ENCODE results near the gene EDC4. TPM values are rescaled to one million over a fixed set of nuclear protein-coding genes. Genes with fewer than 3 reads are reported as not detected.
A peak's percentile ranks its signal among the peaks of the same experiment; 100 is the strongest.

EDC4 gene
- total and polyA plus RNA-seq, 9 of the 15 experiments (the other 6 are each of a cell fraction or from before 2014, with no cell fraction given), result 1.1 to 131 (median 74.0) TPM

DNA sequence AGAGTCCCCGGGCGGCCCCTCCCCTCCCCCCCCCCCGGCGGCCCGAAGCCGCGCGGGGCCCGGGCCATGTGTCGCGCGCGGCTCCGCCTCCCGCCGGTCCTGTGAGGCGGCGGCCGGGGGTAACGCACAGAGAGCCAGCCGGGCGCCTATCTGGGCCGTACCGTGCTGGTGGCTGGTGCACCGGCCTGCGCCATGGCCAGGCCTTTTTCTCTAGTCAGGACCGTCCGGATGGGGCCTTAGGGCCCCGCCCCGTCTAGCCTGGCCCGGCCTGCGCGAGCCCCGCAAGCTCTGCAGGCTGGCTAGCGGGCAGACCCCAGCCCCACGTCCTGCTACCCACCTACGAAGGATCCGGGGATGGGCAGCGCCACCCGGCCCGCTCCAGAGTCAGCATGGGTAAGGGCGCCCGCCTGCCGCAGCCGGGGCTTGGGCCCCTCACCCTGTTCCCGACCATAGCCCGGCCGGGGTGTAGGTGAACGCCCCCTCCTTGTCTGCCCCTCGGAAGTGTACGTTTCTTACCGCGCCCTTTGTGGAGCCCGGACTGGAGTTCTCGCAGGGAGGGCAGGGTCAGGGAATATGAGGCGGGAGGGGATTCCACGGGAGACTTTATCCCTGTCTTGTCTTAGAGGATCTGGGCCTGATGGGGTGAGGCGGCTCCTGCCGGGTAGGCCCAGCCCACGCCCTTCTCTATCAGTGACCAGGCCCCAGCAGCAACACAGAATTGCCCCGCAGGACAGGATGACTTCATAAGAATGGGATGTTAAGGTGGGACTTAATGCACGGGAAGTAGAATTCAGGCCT is 25.6 kb upstream of the EDC4 start, which contains the start of gene CENPT (continued):
- TF ChIP-seq ETV6 (IDR thresholded peaks at IDR 0.05; ENCODE audit: borderline replicate concordance in 1 of 2, low read depth in 2 of 2, low read length in 1 of 2) (no peak), ETV6 (CRISPR knock-in tag; IDR thresholded peaks at IDR 0.05; ENCODE audit: borderline replicate concordance) (0 out of 2 replicates have a peak, but pooled peaks have one; percentile 31), RBFOX2 (IDR thresholded peaks at IDR 0.05; ENCODE audit: low read depth, low read length) (peak; percentile 73), ZNF75A (CRISPR knock-in tag; IDR thresholded peaks at IDR 0.05) (no peak)

DNA sequence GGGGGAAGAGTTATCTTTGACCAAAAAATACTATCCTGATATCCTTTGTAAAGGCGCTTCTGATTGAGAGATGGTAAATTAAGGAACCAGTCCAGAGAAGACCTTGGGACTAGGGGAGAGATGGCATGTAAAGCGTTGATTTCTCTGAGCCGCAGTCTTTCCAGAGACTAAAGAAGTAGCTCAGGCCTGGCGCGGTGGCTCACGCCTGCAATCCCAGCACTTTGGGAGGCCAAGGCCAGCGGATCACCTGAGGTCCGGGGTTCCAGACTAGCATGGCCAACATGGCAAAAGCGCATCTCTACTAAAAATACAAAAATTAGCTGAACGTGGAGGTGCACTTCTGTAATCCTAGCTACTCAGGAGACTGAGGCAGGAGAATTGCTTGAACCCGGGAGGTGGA is 24.7 kb upstream of the EDC4 start:
- Histone ChIP-seq H3K27me3 (ENCODE audit: control insufficient read depth in 2 of 2, insufficient read depth in 2 of 2, low read length in 2 of 2) (no peaks in the 10 kb centered on the region), H3K27ac (ENCODE audit: extremely low read depth, low read depth, low read length) (peak overlapping the region; percentile 77), H3K9me3 (replicated peaks; ENCODE audit: control insufficient read depth, insufficient read depth, low read depth, low read length) (no peaks in the 10 kb centered on the region), H3K4me2 (ENCODE audit: insufficient read depth, low read length) (peak overlapping the region; percentile 84), H4K20me1 (replicated peaks; ENCODE audit: control insufficient read depth, insufficient read depth, low read length) (no peaks in the 10 kb centered on the region; the same call in 1 of the 2 replicates), H3K36me3 (ENCODE audit: control insufficient read depth, insufficient read depth, low read length) (peaks cover 33% of the 10 kb centered on the region), H3K79me2 (ENCODE audit: control insufficient read depth, insufficient read depth, low read length) (peaks cover 87% of the 10 kb centered on the region), H2AFZ (ENCODE audit: low read depth, low read length) (no peak overlapping the region), H3K9me1 (ENCODE audit: control insufficient read depth, insufficient read depth, low read length) (peaks cover 5% of the 10 kb centered on the region), H3K9ac (ENCODE audit: insufficient read depth in 1 of 2, low read depth in 2 of 2, low read length in 2 of 2) (peak overlapping the region; percentile 94), H3K4me3 (peak overlapping the region; percentile 99), H3K4me1 (replicated peaks in 1 of 2; ENCODE audit: control insufficient read depth in 2 of 2, insufficient read depth in 2 of 2, low read length in 2 of 2) (peaks cover 27 to 37% of the 10 kb centered on the region in 2 experiments)
- no peak for FAIRE-seq
- no peak for DNase-seq (ENCODE audit: extremely low read depth in 1 of 4, low spot score in 3 of 4)
- BruUV-seq (replicated peaks), result no TSS peak
- no peak for ATAC-seq
- ChIA-PET CTCF (ENCODE audit: low intra/inter-chr PET ratio) (no interaction called here), POLR2A (interaction anchor here (0.6 to 2.2 kb wide), 5 partner anchors 9 to 286 kb away, joined by 3 to 10 read pairs (median 3); partner anchors contain the start of gene CTCF)
- intact Hi-C loops (cut with micrococcal nuclease) (no loop called here), in situ Hi-C loops (cut with MboI) (no loop called here)
- WGBS (ENCODE audit: insufficient coverage, low coverage, missing lambda C conversion rate), result 95% methylated on average over 10 of the region's 11 CpGs
- TF ChIP-seq ZNF263 (CRISPR knock-in tag; IDR thresholded peaks at IDR 0.05; ENCODE audit: borderline replicate concordance) (no peak), PRMT5 (CRISPR knock-in tag; IDR thresholded peaks at IDR 0.05) (no peak), ZNF24 (IDR thresholded peaks at IDR 0.05) (no peak), CAMTA2 (CRISPR knock-in tag; conservative IDR thresholded peaks at IDR 0.05) (no peak), HDAC2 (IDR thresholded peaks at IDR 0.05) (no peak), CHAMP1 (IDR thresholded peaks at IDR 0.05) (no peak), SIRT6 (IDR thresholded peaks at IDR 0.05; ENCODE audit: low read depth, low read length) (no peak), ZKSCAN3 (CRISPR knock-in tag; IDR thresholded peaks at IDR 0.05) (no peak), FOXK2 (conservative IDR thresholded peaks at IDR 0.05 in 1 of 2, IDR thresholded peaks at IDR 0.05 in 1 of 2; ENCODE audit: low read depth in 2 of 2) (no peak), ZNF165 (CRISPR knock-in tag; IDR thresholded peaks at IDR 0.05; ENCODE audit: borderline replicate concordance) (no peak), MEIS2 (IDR thresholded peaks at IDR 0.05; ENCODE audit: partially characterized antibody) (no peak), SFPQ (IDR thresholded peaks at IDR 0.05; ENCODE audit: low read depth, low read length) (no peak), SNAPC5 (CRISPR knock-in tag; IDR thresholded peaks at IDR 0.05) (no peak)
